Measurements from ENCODE around the gene ULBP2.

GRCh38 chr6:149904661-149905370, 37.0 kb upstream of the ULBP2 start:
- TF ChIP-seq CTCF (IDR thresholded peaks at IDR 0.05) (no peak), POLR2A (IDR thresholded peaks at IDR 0.05) (no peak)
